H9 (cell line): ENCODE results near the gene EPB41. TPM values are rescaled to one million over a fixed set of nuclear protein-coding genes. Genes with fewer than 3 reads are reported as not detected.

Source experiments
- DNase-seq: peaks from one replicate; pipeline ENCODE4 v3.0.0-alpha.2; 2017
- H2AFZ ChIP-seq: one replicate; pipeline ENCODE4 v1.6.1; 2013; ENCODE audit warnings: mild to moderate bottlenecking, low read length, control low read depth, moderate library complexity
- H2AK5ac ChIP-seq: 2 replicates; pipeline ENCODE4 v1.6.1; 2013; ENCODE audit warnings: low read length, control low read depth, mixed read lengths; ENCODE audit not compliant: insufficient read length
- H2BK120ac ChIP-seq: one replicate; pipeline ENCODE4 v1.6.1; 2013; ENCODE audit warnings: low read depth, mild to moderate bottlenecking, low read length, control low read depth, inconsistent platforms; ENCODE audit not compliant: poor library complexity, severe bottlenecking
- H2BK12ac ChIP-seq: 2 replicates; pipeline ENCODE4 v1.6.1; 2013; ENCODE audit warnings: low read length, control low read depth, mixed read lengths, low read depth; ENCODE audit not compliant: insufficient read length
- H2BK15ac ChIP-seq: 2 replicates; pipeline ENCODE4 v1.6.1; 2013; ENCODE audit warnings: low read depth, low read length, control low read depth
- H2BK20ac ChIP-seq: one replicate; pipeline ENCODE4 v1.6.1; 2013; ENCODE audit warnings: low read depth, mild to moderate bottlenecking, low read length, control low read depth, inconsistent platforms; ENCODE audit not compliant: poor library complexity, severe bottlenecking
- H2BK5ac ChIP-seq: 2 replicates; pipeline ENCODE4 v1.6.1; 2013; ENCODE audit warnings: low read length, control low read depth, mixed read lengths; ENCODE audit not compliant: insufficient read length
- H3K14ac ChIP-seq: 2 replicates; pipeline ENCODE4 v1.6.1; 2013; ENCODE audit warnings: low read length, control low read depth; ENCODE audit not compliant: insufficient read depth
- H3K18ac ChIP-seq: 2 replicates; pipeline ENCODE4 v1.6.1; 2013; ENCODE audit warnings: low read depth, mild to moderate bottlenecking, mixed read lengths, low read length, control low read depth; ENCODE audit not compliant: insufficient read length
- H3K23ac ChIP-seq: 2 replicates; pipeline ENCODE4 v1.6.1; 2013; ENCODE audit warnings: low read length, control low read depth, mixed read lengths, low read depth; ENCODE audit not compliant: insufficient read length
- H3K23me2 ChIP-seq: 2 replicates; pipeline ENCODE4 v1.6.1; 2013; ENCODE audit warnings: low read depth, mild to moderate bottlenecking, mixed read lengths, low read length, control low read depth; ENCODE audit not compliant: insufficient read length, poor library complexity, severe bottlenecking
- H3K27ac ChIP-seq: 2 replicates; pipeline ENCODE4 v1.5.1; 2013; ENCODE audit warnings: low read length, control low read depth, mixed read lengths, low read depth; ENCODE audit not compliant: insufficient read length
- H3K27me3 ChIP-seq: 2 replicates; pipeline ENCODE4 v1.6.1; 2013; ENCODE audit warnings: low read length, control low read depth, inconsistent platforms; ENCODE audit not compliant: insufficient read depth
- H3K4ac ChIP-seq: 2 replicates; pipeline ENCODE4 v1.6.1; 2013; ENCODE audit warnings: low read depth, mild to moderate bottlenecking, control low read depth, inconsistent platforms, low read length, moderate library complexity
- H3K4me1 ChIP-seq: 2 replicates; pipeline ENCODE4 v1.6.1; 2013; ENCODE audit warnings: low read length, control low read depth, inconsistent platforms; ENCODE audit not compliant: insufficient read depth
- H3K4me2 ChIP-seq: 2 replicates; pipeline ENCODE4 v1.6.1; 2013; ENCODE audit warnings: low read length, control low read depth, mixed read lengths; ENCODE audit not compliant: insufficient read length, insufficient read depth
- H3K56ac ChIP-seq: 2 replicates; pipeline ENCODE4 v1.6.1; 2013; ENCODE audit warnings: low read depth, mild to moderate bottlenecking, mixed read lengths, low read length, control low read depth; ENCODE audit not compliant: insufficient read length
- H3K79me1 ChIP-seq: 2 replicates; pipeline ENCODE4 v1.6.1; 2013; ENCODE audit warnings: low read depth, mild to moderate bottlenecking, moderate library complexity, low read length, control low read depth, inconsistent platforms; ENCODE audit not compliant: insufficient read depth, poor library complexity, severe bottlenecking
- H3K79me2 ChIP-seq: 2 replicates; pipeline ENCODE4 v1.6.1; 2013; ENCODE audit warnings: low read length, control low read depth, inconsistent platforms; ENCODE audit not compliant: insufficient read depth
- H3K9ac ChIP-seq: 2 replicates; pipeline ENCODE4 v1.6.1; 2013; ENCODE audit warnings: low read length, control low read depth, mixed read lengths; ENCODE audit not compliant: insufficient read length; ENCODE audit errors: extremely low read depth
- H3K9me3 ChIP-seq: one replicate; pipeline ENCODE4 v1.6.1; 2013; ENCODE audit warnings: low read depth, low read length, inconsistent platforms; ENCODE audit not compliant: control insufficient read depth
- H3T11ph ChIP-seq: one replicate; pipeline ENCODE4 v1.6.1; 2013; ENCODE audit warnings: mild to moderate bottlenecking, low read length, control low read depth, inconsistent platforms
- H4K20me1 ChIP-seq: one replicate; pipeline ENCODE4 v1.6.1; 2013; ENCODE audit not compliant: control insufficient read depth, insufficient read length, insufficient read depth
- H4K5ac ChIP-seq: 2 replicates; pipeline ENCODE4 v1.6.1; 2013; ENCODE audit warnings: low read depth, mild to moderate bottlenecking, mixed read lengths, low read length, control low read depth; ENCODE audit not compliant: insufficient read length
- H4K8ac ChIP-seq: replicated peaks from 2 replicates; pipeline ENCODE4 v1.6.1; 2013; ENCODE audit warnings: low read length, control low read depth, mixed read lengths, low read depth; ENCODE audit not compliant: insufficient read length
- H4K91ac ChIP-seq: 2 replicates; pipeline ENCODE4 v1.6.1; 2013; ENCODE audit warnings: low read depth, mild to moderate bottlenecking, moderate library complexity, mixed read lengths, low read length, control low read depth; ENCODE audit not compliant: insufficient read length
- H3K27ac Mint-ChIP-seq, 3 experiments: 2 replicates in 2 of 3; 3 replicates in 1 of 3; pipeline ENCODE4 v1.8.0; 2020 to 2021; ENCODE audit warnings: mixed read lengths in 3 of 3, mild to moderate bottlenecking in 1 of 3, moderate library complexity in 1 of 3
- H3K27me3 Mint-ChIP-seq: 2 replicates; pipeline ENCODE4 v1.8.0; 2021; ENCODE audit warnings: low read depth, mild to moderate bottlenecking, moderate library complexity, mixed read lengths
- H3K36me3 Mint-ChIP-seq, 3 experiments: 2 replicates in 2 of 3; 3 replicates in 1 of 3; pipeline ENCODE4 v1.8.0; 2020 to 2021; ENCODE audit warnings: low read depth in 3 of 3, mixed read lengths in 3 of 3; ENCODE audit not compliant: insufficient read depth in 1 of 3
- H3K4me1 Mint-ChIP-seq, 2 experiments: 2 replicates each; pipeline ENCODE4 v1.8.0; 2020; ENCODE audit warnings: mixed read lengths in 2 of 2
- H3K4me3 Mint-ChIP-seq, 2 experiments: 2 replicates in 1 of 2; 3 replicates in 1 of 2; pipeline ENCODE4 v1.8.0; 2020 to 2021; ENCODE audit warnings: mild to moderate bottlenecking in 2 of 2, mixed read lengths in 2 of 2, moderate library complexity in 1 of 2
- H3K9me3 Mint-ChIP-seq, 2 experiments: 2 replicates in 1 of 2; 3 replicates in 1 of 2; pipeline ENCODE4 v1.8.0; 2020; ENCODE audit warnings: mild to moderate bottlenecking in 2 of 2, mixed read lengths in 2 of 2, moderate library complexity in 1 of 2
- CTCF ChIP-seq: fragments of 200-600 bp; sonication (generic); conservative IDR thresholded peaks from 3 replicates; pipeline ENCODE4 v1.8.0; 2021; ENCODE audit warnings: antibody characterized with exemption, mild to moderate bottlenecking
- WGBS: extraction: QIAGEN DNeasy Blood & Tissue Kit; methylation state at CpG from one replicate; pipeline ENCODE4 v1.1.7; 2013; ENCODE audit warnings: missing lambda C conversion rate, low lambda C conversion rate, mixed read lengths; ENCODE audit not compliant: insufficient read length; ENCODE audit errors: extremely low coverage; 5-methylcytosine and 5-hydroxymethylcytosine counted together
- total RNA-seq: library from RNA; stranded (reverse); gene quantifications from 2 replicates; pipeline ENCODE4 v1.2.1, GENCODE V29; 2021

The EPB41 gene
- total RNA-seq, 1 experiment from 2014 or later: 75.4 TPM

GRCh38 chr1:29128739-29129138 lies 214.4 kb downstream of the EPB41 start:
- H2BK5ac ChIP-seq: no peak overlapping the region
- no peaks in the 10 kb centered on the region for H3K9me3 Mint-ChIP-seq
- no peaks in the 10 kb centered on the region for H3K36me3 Mint-ChIP-seq
- TF ChIP-seq CTCF: no peak
- H3K56ac ChIP-seq: no peak overlapping the region
- H3K27me3 Mint-ChIP-seq: peaks cover 22% of the 10 kb centered on the region
- H2BK12ac ChIP-seq: no peak overlapping the region
- H3K27ac Mint-ChIP-seq: no peak overlapping the region
- H2BK20ac ChIP-seq: no peak overlapping the region
- no peak overlapping the region for H3T11ph ChIP-seq
- H3K23me2 ChIP-seq: peaks cover 6% of the 10 kb centered on the region
- H4K91ac ChIP-seq: no peak overlapping the region
- H4K8ac ChIP-seq: no peak overlapping the region
- H3K4me3 Mint-ChIP-seq: no peak overlapping the region
- H4K5ac ChIP-seq: no peak overlapping the region
- H3K4me1 Mint-ChIP-seq: peaks cover 9 to 13% of the 10 kb centered on the region in 2 experiments
- H2BK15ac ChIP-seq: no peak overlapping the region
- no peak overlapping the region for H3K27ac ChIP-seq
- no peak overlapping the region for H3K9ac ChIP-seq
- H3K4me2 ChIP-seq: no peak overlapping the region
- WGBS: no CpG with 5 or more reads among the region's 6 CpGs
- no peak overlapping the region for H3K14ac ChIP-seq
- no peak for DNase-seq
- H3K23ac ChIP-seq: no peak overlapping the region
- H2AK5ac ChIP-seq: no peak overlapping the region
- H3K27me3 ChIP-seq: no peaks in the 10 kb centered on the region; the same call in 1 of the 2 replicates
- H3K79me1 ChIP-seq: no peaks in the 10 kb centered on the region
- no peak overlapping the region for H2AFZ ChIP-seq
- H3K4ac ChIP-seq: no peak overlapping the region
- no peaks in the 10 kb centered on the region for H3K9me3 ChIP-seq
- H4K20me1 ChIP-seq: peaks cover 2% of the 10 kb centered on the region
- peaks cover 2% of the 10 kb centered on the region; the same call in 1 of the 2 replicates for H3K4me1 ChIP-seq
- no peak overlapping the region for H2BK120ac ChIP-seq
- no peak overlapping the region for H3K18ac ChIP-seq
- H3K79me2 ChIP-seq: no peaks in the 10 kb centered on the region
